WTC11 (cell line): ENCODE results near the gene ADRA2C. TPM values are rescaled to one million over a fixed set of nuclear protein-coding genes. Genes with fewer than 3 reads are reported as not detected.

ENCODE experiments used
- ATAC-seq: fragments of 200-7000 bp; cut with Tn5 transposase; 2 replicates; pipeline ENCODE4 v1.10.0; 2021; ENCODE audit warnings: mild to moderate bottlenecking, moderate library complexity
- CTCF ChIA-PET: fragments of 300-600 bp; sonication (Branson Sonifier 250); formaldehyde crosslinking; loops from one replicate; lab custom pipeline; 2021; ENCODE audit warnings: antibody characterized with exemption; lab: Charles Lee
- POLR2A ChIA-PET: fragments of 350-600 bp; sonication (Branson Sonifier 250); formaldehyde crosslinking; loops from one replicate; lab custom pipeline; 2021; ENCODE audit warnings: antibody characterized with exemption; lab: Charles Lee
- DNase-seq: peaks from one replicate; pipeline ENCODE4 v3.0.0; 2021; ENCODE audit warnings: low spot score
- H3K27ac Mint-ChIP-seq: 2 replicates; pipeline ENCODE4 v1.8.0; 2021; ENCODE audit warnings: mixed read lengths
- H3K27me3 Mint-ChIP-seq: 2 replicates; pipeline ENCODE4 v1.8.0; 2021; ENCODE audit warnings: low read depth, mild to moderate bottlenecking, moderate library complexity, mixed read lengths
- H3K36me3 Mint-ChIP-seq: 2 replicates; pipeline ENCODE4 v1.8.0; 2021; ENCODE audit warnings: mixed read lengths
- H3K4me1 Mint-ChIP-seq: 2 replicates; pipeline ENCODE4 v1.8.0; 2022; ENCODE audit warnings: mixed read lengths
- H3K4me3 Mint-ChIP-seq: 2 replicates; pipeline ENCODE4 v1.8.0; 2021; ENCODE audit warnings: mild to moderate bottlenecking, moderate library complexity, mixed read lengths
- H3K9me3 Mint-ChIP-seq: 2 replicates; pipeline ENCODE4 v1.8.0; 2021; ENCODE audit warnings: mixed read lengths
- ATF2 ChIP-seq: sonication (generic); formaldehyde crosslinking; IDR thresholded peaks from 2 replicates; pipeline ENCODE4 v1.8.1; 2022; ENCODE audit warnings: low read depth, missing genetic modification reagents, borderline replicate concordance
- CREM ChIP-seq: sonication (generic); formaldehyde crosslinking; IDR thresholded peaks from 2 replicates; pipeline ENCODE4 v1.8.1; 2022; ENCODE audit warnings: mild to moderate bottlenecking, missing genetic modification reagents, moderate library complexity
- CTCF ChIP-seq: fragments of 200-600 bp; IDR thresholded peaks from 2 replicates; pipeline ENCODE4 v1.8.0; 2022; ENCODE audit warnings: antibody characterized with exemption
- GABPB1 ChIP-seq: sonication (generic); formaldehyde crosslinking; IDR thresholded peaks from 2 replicates; pipeline ENCODE4 v1.8.1; 2023; ENCODE audit warnings: mild to moderate bottlenecking, missing genetic modification reagents
- JUN ChIP-seq: sonication (generic); formaldehyde crosslinking; IDR thresholded peaks from 2 replicates; pipeline ENCODE4 v1.8.0; 2023; ENCODE audit warnings: mild to moderate bottlenecking, missing genetic modification reagents
- NFATC4 ChIP-seq: fragments of 250-450 bp; sonication (Bioruptor Pico); IDR thresholded peaks from 2 replicates; pipeline ENCODE4 v1.9.0; 2021; ENCODE audit warnings: mild to moderate bottlenecking
- RORB ChIP-seq: fragments of 250-450 bp; sonication (Bioruptor Pico); IDR thresholded peaks from 2 replicates; pipeline ENCODE4 v1.9.0; 2021; ENCODE audit warnings: mild to moderate bottlenecking
- ZNF263 ChIP-seq: sonication (generic); formaldehyde crosslinking; IDR thresholded peaks from 2 replicates; pipeline ENCODE4 v1.8.1; 2022; ENCODE audit warnings: low read depth, mild to moderate bottlenecking, moderate library complexity, missing genetic modification reagents
- ZNF416 ChIP-seq: fragments of 250-450 bp; sonication (Bioruptor Pico); IDR thresholded peaks from 2 replicates; pipeline ENCODE4 v1.9.0; 2021; ENCODE audit warnings: mild to moderate bottlenecking, inconsistent platforms
- total RNA-seq: library from RNA; stranded (reverse); gene quantifications from 3 replicates; pipeline ENCODE4 v1.2.3, GENCODE V29; 2021
- TF ChIP-seq, protein P1 (sequence below): sonication (generic); formaldehyde crosslinking; IDR thresholded peaks from 2 replicates; pipeline ENCODE4 v1.8.0; 2023; ENCODE audit warnings: missing genetic modification reagents

Gene ADRA2C
- total RNA-seq, 1 experiment from 2014 or later: 21.8 TPM

DNA sequence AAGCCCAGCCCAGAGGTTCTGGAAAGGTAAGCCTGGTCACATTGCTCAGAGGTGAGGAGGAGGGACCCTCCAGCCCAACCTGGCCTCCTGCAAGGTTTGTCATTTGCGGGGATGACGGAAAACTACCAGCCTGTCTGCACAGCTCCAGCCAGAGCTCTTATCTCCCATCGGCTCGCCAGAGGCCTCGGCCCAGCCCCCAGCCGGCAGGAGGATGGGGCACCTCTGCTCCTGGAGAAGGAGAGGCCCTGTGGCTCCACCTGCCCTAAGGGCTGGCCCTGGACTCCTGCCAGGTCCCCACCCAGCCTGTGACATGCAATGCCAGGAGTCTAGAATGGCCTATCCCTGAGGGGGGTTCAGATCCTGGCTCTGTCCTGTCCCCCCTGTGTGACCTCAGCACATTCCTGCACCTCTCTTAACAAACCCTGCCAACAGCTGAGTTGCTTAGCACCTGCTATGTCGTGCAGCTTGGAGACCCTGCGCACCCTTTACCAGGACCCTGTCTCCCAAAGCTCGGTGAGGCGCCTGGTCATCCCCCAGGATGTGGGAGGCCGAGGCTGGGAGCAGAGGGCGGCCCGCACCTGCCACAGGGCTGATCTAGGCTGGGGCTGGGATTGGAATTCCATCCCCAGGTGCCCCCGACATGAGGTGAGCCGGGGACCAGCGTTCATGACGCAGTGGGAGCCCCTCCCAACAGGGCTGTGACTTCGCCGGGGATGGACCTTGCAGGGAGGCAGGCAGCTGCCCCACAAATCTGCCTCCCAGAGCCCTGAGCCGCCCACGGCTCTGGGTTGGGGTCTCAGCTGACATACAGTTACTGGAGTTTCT, 14.4 kb downstream of the ADRA2C start:
- Mint-ChIP-seq H3K4me3 (no peak overlapping the region), H3K4me1 (peaks cover 3% of the 10 kb centered on the region), H3K27ac (no peak overlapping the region), H3K36me3 (no peaks in the 10 kb centered on the region), H3K27me3 (no peaks in the 10 kb centered on the region), H3K9me3 (no peaks in the 10 kb centered on the region)
- DNase-seq (no peak), ATAC-seq (peak; percentile 6; the same call in 1 of the 2 replicates)
- CTCF ChIA-PET: interaction anchor here (0.9 to 9.7 kb wide), 7 partner anchors 12 to 300 kb away, joined by 3 to 87 read pairs (median 4); partner anchors contain the start of gene ADRA2C
- POLR2A ChIA-PET: interaction anchor here (1.5 kb wide), 1 partner anchor 13 kb away, joined by 3 read pairs; no protein-coding TSS in a partner anchor
- no peak for TF ChIP-seq ZNF416 (CRISPR knock-in tag)
- TF ChIP-seq, protein P1, sequence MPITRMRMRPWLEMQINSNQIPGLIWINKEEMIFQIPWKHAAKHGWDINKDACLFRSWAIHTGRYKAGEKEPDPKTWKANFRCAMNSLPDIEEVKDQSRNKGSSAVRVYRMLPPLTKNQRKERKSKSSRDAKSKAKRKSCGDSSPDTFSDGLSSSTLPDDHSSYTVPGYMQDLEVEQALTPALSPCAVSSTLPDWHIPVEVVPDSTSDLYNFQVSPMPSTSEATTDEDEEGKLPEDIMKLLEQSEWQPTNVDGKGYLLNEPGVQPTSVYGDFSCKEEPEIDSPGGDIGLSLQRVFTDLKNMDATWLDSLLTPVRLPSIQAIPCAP (CRISPR knock-in tag): peak; percentile 37; the same call in 1 of the 2 replicates

- TF ChIP-seq CREM (CRISPR knock-in tag): no peak
- no peak for TF ChIP-seq JUN (CRISPR knock-in tag)
- TF ChIP-seq ZNF263 (CRISPR knock-in tag): peak; percentile 47; the same call in 1 of the 2 replicates
- DNase-seq: no peak
Observed at GRCh38 chr4:3781193-3781886, 15.2 kb downstream of the ADRA2C start.

GRCh38 chr4:3781997-3782930, 16.1 kb downstream of the ADRA2C start:
- ChIA-PET CTCF (interaction anchor here (0.6 to 9.7 kb wide), 13 partner anchors 10 to 301 kb away, joined by 3 to 87 read pairs (median 6); partner anchors contain the start of gene ADRA2C), POLR2A (no interaction called here)
- H3K4me3 Mint-ChIP-seq: no peak overlapping the region
- no peak for TF ChIP-seq NFATC4 (CRISPR knock-in tag)
- TF ChIP-seq RORB (CRISPR knock-in tag): no peak
- no peak for TF ChIP-seq GABPB1
- TF ChIP-seq CREM (CRISPR knock-in tag): no peak
- TF ChIP-seq JUN (CRISPR knock-in tag): no peak
- TF ChIP-seq, all 79 proteins: peak for 0
- H3K27me3 Mint-ChIP-seq: no peaks in the 10 kb centered on the region
- H3K27ac Mint-ChIP-seq: no peak overlapping the region
- DNase-seq (no peak), ATAC-seq (no peak)
- peaks cover 3% of the 10 kb centered on the region for H3K4me1 Mint-ChIP-seq
- no peaks in the 10 kb centered on the region for H3K36me3 Mint-ChIP-seq
- H3K9me3 Mint-ChIP-seq: no peaks in the 10 kb centered on the region

More at GRCh38 chr4:3781193-3781886, 15.2 kb downstream of the ADRA2C start:
- H3K4me1 Mint-ChIP-seq: peaks cover 3% of the 10 kb centered on the region
- no peaks in the 10 kb centered on the region for H3K27me3 Mint-ChIP-seq
- H3K27ac Mint-ChIP-seq: no peak overlapping the region
- CTCF ChIA-PET: interaction anchor here (0.8 to 9.7 kb wide), 6 partner anchors 11 to 99 kb away, joined by 3 to 87 read pairs (median 25); partner anchors contain the start of gene ADRA2C
- peak; percentile 10 for ATAC-seq
- H3K9me3 Mint-ChIP-seq: no peaks in the 10 kb centered on the region
- H3K4me3 Mint-ChIP-seq: no peak overlapping the region
- POLR2A ChIA-PET: interaction anchor here (1.5 kb wide), 1 partner anchor 14 kb away, joined by 3 read pairs; no protein-coding TSS in a partner anchor
- H3K36me3 Mint-ChIP-seq: no peaks in the 10 kb centered on the region

GRCh38 chr4:3783693-3784306, 17.6 kb downstream of the ADRA2C start:
- no peaks in the 10 kb centered on the region for H3K9me3 Mint-ChIP-seq
- ATAC-seq (peak; percentile 80), DNase-seq (peak; percentile 78)
- no peak overlapping the region for H3K27ac Mint-ChIP-seq
- POLR2A ChIA-PET: no interaction called here
- H3K27me3 Mint-ChIP-seq: no peaks in the 10 kb centered on the region
- H3K36me3 Mint-ChIP-seq: no peaks in the 10 kb centered on the region
- CTCF ChIA-PET: interaction anchor here (0.6 to 9.7 kb wide), 24 partner anchors 9 to 399 kb away, joined by 3 to 87 read pairs (median 4); partner anchors contain the start of gene ADRA2C
- H3K4me1 Mint-ChIP-seq: peaks cover 3% of the 10 kb centered on the region
- no peak for TF ChIP-seq ATF2
- peak; percentile 53 for TF ChIP-seq CTCF
- no peak overlapping the region for H3K4me3 Mint-ChIP-seq
